Activated T-helper 2 cell treated with anti-CD3 and anti-CD28 coated beads, Interferon-gamma antibody, Interleukin-2, Interleukin-4, amounts not matched to agents 10 μg/mL and 5 μg/mL and 100 μg/mL, durations not matched to agents 14 hours and 24 hours and 36 hours (primary cell): ENCODE data around the gene ATXN2. TPM values are rescaled to one million over a fixed set of nuclear protein-coding genes. Genes with fewer than 3 reads are reported as not detected.
"Not testable (repeated sequence)": the region's sequence is repeated elsewhere in the genome, so short reads cannot be mapped to it uniquely, and the experiment has no call there.

ENCODE experiments used
- DNase-seq: peaks from one replicate; pipeline ENCODE4 v3.0.0; 2021; ENCODE audit warnings: low spot score
- H3K27ac Mint-ChIP-seq: one replicate; pipeline ENCODE4 v1.8.0; 2021; ENCODE audit warnings: mixed read lengths
- H3K27me3 Mint-ChIP-seq: one replicate; pipeline ENCODE4 v1.8.0; 2021; ENCODE audit warnings: low read depth, mixed read lengths
- H3K36me3 Mint-ChIP-seq: one replicate; pipeline ENCODE4 v1.8.0; 2021; ENCODE audit warnings: low read depth, mixed read lengths
- H3K4me1 Mint-ChIP-seq: one replicate; pipeline ENCODE4 v1.8.0; 2021; ENCODE audit warnings: low read depth, mixed read lengths
- H3K4me3 Mint-ChIP-seq: one replicate; pipeline ENCODE4 v1.8.0; 2021; ENCODE audit warnings: low read depth, mild to moderate bottlenecking, moderate library complexity, mixed read lengths
- H3K9me3 Mint-ChIP-seq: one replicate; pipeline ENCODE4 v1.8.0; 2021; ENCODE audit warnings: mixed read lengths
- intact Hi-C: fragments of 100-400 bp; cut with micrococcal nuclease; formaldehyde crosslinking; loops from one replicate; pipeline ENCODE4 v1.15.1; 2023
- total RNA-seq: library from RNA; stranded (reverse); gene quantifications from 2 replicates; pipeline ENCODE4 v1.2.3, GENCODE V29; 2022

ATXN2 gene
- total RNA-seq, 1 donor from 2014 or later = 51.6 TPM

- no peaks in the 10 kb centered on the region for H3K27me3 Mint-ChIP-seq
- DNase-seq = no peak
- H3K9me3 Mint-ChIP-seq = no peaks in the 10 kb centered on the region
- no peaks in the 10 kb centered on the region for H3K4me1 Mint-ChIP-seq
- H3K27ac Mint-ChIP-seq = no peak overlapping the region
- no peaks in the 10 kb centered on the region for H3K36me3 Mint-ChIP-seq
- no peak overlapping the region for H3K4me3 Mint-ChIP-seq
- intact Hi-C loops = no loop called here
These were observed 25.4 kb upstream of the ATXN2 start for GRCh38 chr12:111624540-111624939.

GRCh38 chr12:111617841-111618240 is 18.7 kb upstream of the ATXN2 start:
- DNase-seq, H3K4me1 Mint-ChIP-seq, H3K4me3 Mint-ChIP-seq, H3K9me3 Mint-ChIP-seq, H3K36me3 Mint-ChIP-seq, H3K27ac Mint-ChIP-seq, intact Hi-C loops, H3K27me3 Mint-ChIP-seq: not testable (repeated sequence)

- H3K9me3 Mint-ChIP-seq = no peaks in the 10 kb centered on the region
- intact Hi-C loops = no loop called here
- no peak for DNase-seq
- no peaks in the 10 kb centered on the region for H3K27me3 Mint-ChIP-seq
- H3K4me3 Mint-ChIP-seq = no peak overlapping the region
- H3K36me3 Mint-ChIP-seq = no peaks in the 10 kb centered on the region
- no peaks in the 10 kb centered on the region for H3K4me1 Mint-ChIP-seq
- H3K27ac Mint-ChIP-seq = no peak overlapping the region
These were observed 17.1 kb upstream of the ATXN2 start for GRCh38 chr12:111616177-111616623.

DNA sequence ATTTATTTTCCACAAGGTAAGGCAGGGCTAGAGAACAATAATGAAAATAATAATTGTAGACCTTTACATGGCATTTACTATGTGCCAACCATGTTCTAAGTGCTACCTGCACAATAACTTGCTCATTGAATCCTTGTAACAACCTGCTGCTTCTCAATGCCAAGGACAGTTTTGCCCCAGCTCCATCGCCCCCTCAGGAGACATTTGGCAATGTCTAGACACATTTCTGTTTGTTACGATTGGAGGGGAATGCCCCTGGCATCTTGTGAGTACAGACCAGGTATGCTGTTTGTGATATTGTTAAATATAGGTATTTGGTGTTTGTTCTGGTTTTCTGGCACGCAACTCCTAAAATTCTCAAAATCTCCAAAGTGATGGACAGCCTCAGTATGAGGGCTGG is 8.1 kb upstream of the ATXN2 start:
- no peaks in the 10 kb centered on the region for H3K9me3 Mint-ChIP-seq
- no peak for DNase-seq
- no peaks in the 10 kb centered on the region for H3K4me1 Mint-ChIP-seq
- peaks cover 2% of the 10 kb centered on the region for H3K27me3 Mint-ChIP-seq
- no peak overlapping the region for H3K27ac Mint-ChIP-seq
- H3K4me3 Mint-ChIP-seq = no peak overlapping the region
- intact Hi-C loops = no loop called here
- no peaks in the 10 kb centered on the region for H3K36me3 Mint-ChIP-seq

DNA sequence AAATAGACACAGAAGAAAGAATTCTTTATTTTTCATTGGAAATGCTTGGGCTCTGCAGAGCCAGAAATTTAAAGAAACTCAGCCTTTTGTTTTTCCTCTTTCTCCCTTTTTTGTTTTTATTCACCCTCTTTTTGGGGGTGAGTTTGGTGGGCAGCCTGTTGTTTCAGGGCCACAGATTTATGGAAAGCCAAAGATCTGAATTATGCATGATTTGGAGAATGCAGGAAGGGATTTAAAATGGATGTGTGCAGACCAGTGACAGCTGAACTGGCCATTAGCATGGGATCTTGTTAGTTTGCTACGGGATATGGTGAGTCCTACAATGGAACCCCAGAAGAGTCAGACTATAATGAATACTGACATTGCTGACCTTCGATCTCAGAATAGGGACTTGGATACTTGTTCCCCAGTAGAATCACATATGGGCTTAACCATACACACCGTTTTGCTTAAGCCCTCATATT is 7.7 kb upstream of the ATXN2 start:
- Mint-ChIP-seq H3K4me1 (no peaks in the 10 kb centered on the region), H3K27me3 (peaks cover 2% of the 10 kb centered on the region), H3K36me3 (no peaks in the 10 kb centered on the region), H3K9me3 (no peaks in the 10 kb centered on the region), H3K4me3 (no peak overlapping the region), H3K27ac (no peak overlapping the region)
- intact Hi-C loops = no loop called here
- DNase-seq = no peak

DNA sequence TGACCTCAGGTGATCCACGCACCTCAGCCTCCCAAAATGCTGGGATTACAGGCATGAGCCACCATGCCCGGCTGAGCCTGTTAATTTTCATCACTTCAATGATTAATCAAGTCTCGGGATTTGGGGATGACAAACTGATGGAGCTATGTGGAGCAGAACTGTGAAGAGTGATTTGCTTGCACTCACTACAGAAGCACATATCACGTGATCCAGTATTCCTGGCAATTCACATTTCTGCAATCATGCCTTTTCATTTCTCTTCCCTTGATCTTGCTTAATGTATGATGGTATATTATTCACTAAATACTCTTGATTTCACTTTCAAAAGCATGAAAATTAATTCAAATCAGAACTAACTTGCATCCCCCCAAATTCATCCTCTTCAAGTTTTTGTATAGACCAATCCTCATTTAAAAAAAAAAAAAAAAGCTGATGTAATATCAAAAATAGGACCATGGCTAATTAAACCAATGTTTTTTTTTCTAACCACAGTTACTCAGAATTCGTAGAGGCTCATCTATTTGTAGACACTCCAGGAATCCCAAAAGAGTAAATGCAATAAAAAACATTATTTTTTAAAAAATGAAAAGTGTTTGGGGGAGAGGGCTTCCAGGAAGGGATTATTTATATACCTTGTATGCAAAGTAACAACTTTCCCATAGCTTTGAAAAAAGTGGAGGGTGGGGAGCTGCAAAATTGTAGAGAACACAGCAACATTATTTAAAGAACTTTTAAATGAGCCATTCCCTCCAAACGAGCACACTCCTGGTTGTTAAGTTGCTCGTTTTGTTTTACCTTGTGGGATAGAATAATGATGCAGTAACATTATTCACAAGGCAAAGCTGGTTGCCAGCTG is 7.0 kb upstream of the ATXN2 start:
- Mint-ChIP-seq H3K4me3 (no peak overlapping the region), H3K9me3 (no peaks in the 10 kb centered on the region), H3K4me1 (no peaks in the 10 kb centered on the region), H3K27me3 (peaks cover 2% of the 10 kb centered on the region), H3K36me3 (no peaks in the 10 kb centered on the region), H3K27ac (no peak overlapping the region)
- intact Hi-C loops = no loop called here
- DNase-seq = no peak

DNA sequence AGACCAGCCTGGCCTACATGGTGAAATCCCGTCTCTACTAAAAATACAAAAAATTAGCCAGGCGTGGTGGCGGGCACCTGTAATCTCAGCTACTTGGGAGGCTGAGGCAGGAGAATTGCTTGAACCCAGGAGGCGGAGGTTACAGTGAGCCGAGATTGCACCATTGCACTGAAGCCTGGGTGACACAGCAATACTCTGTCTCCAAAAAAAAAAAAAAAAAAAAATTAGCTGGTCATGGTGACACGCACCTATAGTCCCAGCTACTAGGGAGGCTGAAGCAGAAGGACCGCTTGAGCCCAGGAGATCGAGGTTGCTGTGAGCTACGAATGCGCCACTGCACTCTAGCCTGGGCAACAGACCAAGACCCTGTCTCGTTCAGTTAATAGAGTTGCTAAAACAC is 3.7 kb upstream of the ATXN2 start:
- H3K4me3 Mint-ChIP-seq, H3K27me3 Mint-ChIP-seq, intact Hi-C loops: not testable (repeated sequence)

DNA sequence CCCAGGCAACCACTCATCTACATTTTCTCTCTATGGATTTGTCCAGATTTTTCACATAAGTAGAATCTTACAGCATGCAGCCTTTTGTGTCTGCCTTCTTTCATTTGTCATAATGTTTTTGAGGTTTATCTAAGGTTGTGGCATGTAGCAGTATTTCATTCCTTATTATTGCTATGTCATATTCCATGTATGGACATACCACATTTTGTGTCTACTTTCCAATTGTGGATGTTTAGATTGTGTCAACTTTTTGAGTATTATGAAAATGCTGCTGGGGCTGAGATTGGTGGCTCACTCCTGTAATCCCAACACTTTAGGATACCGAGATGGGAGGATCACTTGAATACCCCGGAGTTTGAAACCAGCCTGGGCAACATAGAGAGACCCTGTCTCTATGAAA is 3.2 kb upstream of the ATXN2 start:
- no peaks in the 10 kb centered on the region for H3K9me3 Mint-ChIP-seq
- intact Hi-C loops = no loop called here
- H3K36me3 Mint-ChIP-seq = no peaks in the 10 kb centered on the region

More for the DNA sequence above, 3.7 kb upstream of the ATXN2 start:
- H3K36me3 Mint-ChIP-seq, H3K9me3 Mint-ChIP-seq, H3K27ac Mint-ChIP-seq, H3K4me1 Mint-ChIP-seq, DNase-seq: not testable (repeated sequence)

DNA sequence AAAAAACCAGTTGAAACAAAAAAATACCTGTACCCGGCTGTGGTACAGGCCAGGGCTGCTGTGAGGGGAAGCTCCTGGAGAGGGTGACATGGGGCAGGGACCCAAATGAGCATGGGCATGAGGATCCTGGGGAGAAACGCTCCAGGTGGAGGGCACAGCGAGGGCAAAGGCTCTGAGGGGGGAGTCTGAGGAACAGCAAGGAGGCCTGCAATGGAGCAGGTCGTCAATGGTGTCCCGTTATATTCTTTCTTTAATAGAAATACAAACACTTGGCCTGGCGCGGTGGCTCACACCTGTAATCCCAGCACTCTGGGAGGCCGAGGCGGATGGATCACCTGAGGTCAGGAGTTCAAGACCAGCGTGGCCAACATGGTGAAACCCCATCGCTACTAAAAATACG is 1.9 kb upstream of the ATXN2 start:
- H3K4me3 Mint-ChIP-seq, H3K27me3 Mint-ChIP-seq, H3K27ac Mint-ChIP-seq, H3K9me3 Mint-ChIP-seq, intact Hi-C loops, H3K36me3 Mint-ChIP-seq, DNase-seq: not testable (repeated sequence)
- peaks cover 19% of the 10 kb centered on the region for H3K4me1 Mint-ChIP-seq

More for the DNA sequence above, 3.2 kb upstream of the ATXN2 start:
- Mint-ChIP-seq H3K4me3 (no peak overlapping the region), H3K4me1 (peaks cover 11% of the 10 kb centered on the region), H3K27ac (no peak overlapping the region), H3K27me3 (peaks cover 2% of the 10 kb centered on the region)
- no peak for DNase-seq

GRCh38 chr12:111600205-111600642 is 1.1 kb upstream of the ATXN2 start:
- Mint-ChIP-seq H3K27me3 (peaks cover 2% of the 10 kb centered on the region), H3K4me1 (peaks cover 19% of the 10 kb centered on the region), H3K4me3 (peak overlapping the region; percentile 89), H3K36me3 (peaks cover 6% of the 10 kb centered on the region), H3K27ac (peak overlapping the region; percentile 89), H3K9me3 (no peaks in the 10 kb centered on the region)
- intact Hi-C loops = no loop called here
- no peak for DNase-seq

DNA sequence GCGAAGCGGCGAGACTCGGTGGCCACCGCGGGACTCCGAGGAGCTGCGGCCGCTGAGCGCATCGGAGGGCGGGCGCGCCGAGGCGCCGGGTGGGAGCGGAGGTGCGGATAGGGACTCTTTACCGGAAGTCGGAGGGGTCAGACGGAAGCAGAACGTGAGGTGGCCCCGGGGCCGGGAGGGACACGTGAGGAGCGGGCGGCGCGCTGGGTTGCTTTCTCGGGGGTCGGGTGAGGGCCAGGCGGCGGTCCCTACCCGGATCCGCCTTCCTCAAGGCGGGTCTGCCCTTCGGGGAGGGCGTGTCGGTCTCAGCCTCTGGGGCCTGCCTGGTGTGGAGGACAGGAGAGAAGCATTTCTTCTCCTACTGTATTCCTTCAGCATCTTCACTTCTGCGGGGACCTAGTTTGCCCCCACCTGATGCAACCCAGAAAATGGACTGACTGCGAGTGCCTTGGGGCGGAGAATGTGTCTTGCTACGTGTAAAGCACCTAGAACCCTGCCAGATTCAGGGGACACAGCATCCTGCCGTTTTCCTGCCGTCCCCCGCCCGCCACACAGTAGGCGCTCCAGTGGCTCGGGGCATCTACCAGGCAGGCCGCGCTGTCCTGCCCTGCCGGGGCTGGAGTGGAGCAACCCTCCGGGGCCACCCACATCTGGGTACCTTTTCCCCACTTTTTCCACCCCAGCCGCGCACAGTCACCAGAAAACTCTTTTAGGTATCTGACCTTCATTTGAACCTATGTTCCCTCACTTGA is 514 bp upstream of the ATXN2 start:
- intact Hi-C loops = loop anchor here (5.0 kb wide), 3 partner anchors 52 to 192 kb away; partner anchors contain the start of genes ACAD10, BRAP and SH2B3
- peak overlapping the region; percentile 89 for H3K27ac Mint-ChIP-seq
- H3K9me3 Mint-ChIP-seq = no peaks in the 10 kb centered on the region
- peaks cover 19% of the 10 kb centered on the region for H3K4me1 Mint-ChIP-seq
- peak; percentile 83 for DNase-seq
- peaks cover 6% of the 10 kb centered on the region for H3K36me3 Mint-ChIP-seq
- H3K27me3 Mint-ChIP-seq = peaks cover under 1% of the 10 kb centered on the region
- H3K4me3 Mint-ChIP-seq = peak overlapping the region; percentile 89

- Mint-ChIP-seq H3K27me3 (no peaks in the 10 kb centered on the region), H3K4me1 (peaks cover 24% of the 10 kb centered on the region), H3K4me3 (peak overlapping the region; percentile 89), H3K9me3 (no peaks in the 10 kb centered on the region), H3K27ac (peak overlapping the region; percentile 70), H3K36me3 (peaks cover 6% of the 10 kb centered on the region)
- intact Hi-C loops = loop anchor here (5.0 kb wide), 3 partner anchors 51 to 191 kb away; partner anchors contain the start of genes ACAD10, BRAP and SH2B3
- peak; percentile 16 for DNase-seq
These were observed 1.1 kb downstream of the ATXN2 start for GRCh38 chr12:111597831-111598636.
